HG03139 (cell line): Measurements from ENCODE around the gene CISD3.

ENCODE experiments used
- ATAC-seq: cut with Tn5 transposase; IDR thresholded peaks from one replicate; pipeline ENCODE4 v1.9.1; 2021; ENCODE audit not compliant: unreplicated experiment

CISD3 gene

DNA sequence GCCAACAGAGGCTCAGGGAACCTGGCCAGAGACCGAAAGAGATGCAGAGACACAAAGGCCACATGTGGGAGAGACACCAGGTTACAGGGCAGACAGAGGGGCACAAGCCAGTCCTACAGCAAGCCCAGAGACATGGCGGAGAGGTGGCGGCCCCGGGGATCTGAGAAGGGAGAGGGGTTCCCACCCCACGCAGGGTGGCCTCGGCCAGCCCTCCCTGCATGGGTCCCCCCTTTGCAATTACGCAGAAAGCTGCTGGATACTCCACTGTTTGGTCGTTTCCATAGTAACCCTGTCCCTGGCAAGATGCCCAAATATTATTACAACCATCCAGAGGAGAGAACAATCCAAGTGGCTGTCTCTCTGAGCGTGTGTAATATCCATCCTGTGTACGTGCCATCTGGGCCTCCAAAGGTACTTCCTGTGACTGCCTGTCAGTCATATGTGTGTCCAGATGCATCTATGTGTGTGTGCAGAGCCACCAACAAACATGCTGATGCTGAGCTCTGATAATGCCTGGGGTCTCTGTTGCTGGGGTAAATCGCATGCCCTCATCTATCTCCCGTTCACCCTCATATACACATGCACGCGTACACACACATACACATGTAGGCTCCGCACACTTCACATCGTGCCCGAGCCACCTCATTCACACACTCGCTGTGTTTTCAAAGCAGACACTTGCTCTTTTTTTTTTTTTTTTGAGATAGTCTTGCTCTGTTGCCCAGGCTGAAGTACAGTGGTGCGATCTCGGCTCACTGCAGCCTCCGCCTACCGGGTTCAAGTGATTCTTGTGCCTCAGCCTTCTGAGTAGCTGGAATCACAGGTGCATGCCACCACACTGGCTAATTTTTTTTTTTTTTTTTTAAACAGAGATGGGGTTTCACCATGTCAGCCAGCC is 12.5 kb downstream of the CISD3 start:
- no peak for ATAC-seq

DNA sequence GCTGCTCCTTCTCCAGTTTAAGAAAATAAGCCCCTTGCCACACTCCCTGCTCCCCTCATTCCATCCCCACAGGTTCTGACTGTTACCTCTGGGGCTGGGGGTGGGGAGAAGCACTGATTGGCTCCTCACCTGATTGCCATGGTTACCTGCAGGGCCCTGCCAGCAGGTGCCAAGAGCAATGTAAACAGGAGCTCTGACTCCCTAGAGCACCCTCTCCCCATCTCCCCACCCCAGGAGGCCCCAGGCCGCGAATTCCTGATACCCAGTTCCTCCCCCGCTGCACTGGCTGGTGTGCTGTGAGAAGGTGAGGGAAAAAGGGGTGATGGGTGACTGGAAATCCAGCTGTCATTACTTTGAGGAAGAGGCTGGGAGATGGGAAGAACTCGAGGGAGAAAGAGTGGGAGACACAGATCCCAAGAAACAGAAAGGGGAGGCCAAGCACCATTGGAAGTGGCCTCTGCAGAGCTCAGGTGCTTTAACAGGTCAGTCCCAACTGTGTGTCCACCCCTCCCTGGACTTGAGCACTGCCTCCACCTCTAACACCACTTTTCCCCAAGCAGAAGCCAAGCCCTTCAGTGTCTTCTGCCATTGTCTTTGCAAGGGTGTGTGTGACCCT is 13.5 kb downstream of the CISD3 start:
- ATAC-seq = no peak

DNA sequence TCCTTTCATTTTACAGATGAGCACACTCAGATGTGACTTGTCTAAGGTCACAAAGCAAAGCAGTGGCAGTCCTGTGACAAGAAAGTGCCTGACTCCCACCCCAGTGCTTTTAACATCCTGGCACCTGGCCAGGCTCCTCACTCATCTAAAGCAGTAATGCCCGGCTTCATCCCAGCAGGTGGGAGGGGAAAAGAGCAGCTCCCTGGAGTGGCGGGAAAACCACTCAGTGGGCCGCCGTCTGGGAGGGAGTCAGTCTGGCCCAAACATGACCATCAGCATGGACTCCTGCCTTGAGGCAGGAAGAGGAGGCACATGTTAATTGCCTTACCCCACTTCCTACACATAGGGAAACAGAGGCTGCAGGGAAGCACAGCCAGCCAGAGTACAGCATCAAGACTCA is 15.4 kb downstream of the CISD3 start:
- ATAC-seq = no peak

DNA sequence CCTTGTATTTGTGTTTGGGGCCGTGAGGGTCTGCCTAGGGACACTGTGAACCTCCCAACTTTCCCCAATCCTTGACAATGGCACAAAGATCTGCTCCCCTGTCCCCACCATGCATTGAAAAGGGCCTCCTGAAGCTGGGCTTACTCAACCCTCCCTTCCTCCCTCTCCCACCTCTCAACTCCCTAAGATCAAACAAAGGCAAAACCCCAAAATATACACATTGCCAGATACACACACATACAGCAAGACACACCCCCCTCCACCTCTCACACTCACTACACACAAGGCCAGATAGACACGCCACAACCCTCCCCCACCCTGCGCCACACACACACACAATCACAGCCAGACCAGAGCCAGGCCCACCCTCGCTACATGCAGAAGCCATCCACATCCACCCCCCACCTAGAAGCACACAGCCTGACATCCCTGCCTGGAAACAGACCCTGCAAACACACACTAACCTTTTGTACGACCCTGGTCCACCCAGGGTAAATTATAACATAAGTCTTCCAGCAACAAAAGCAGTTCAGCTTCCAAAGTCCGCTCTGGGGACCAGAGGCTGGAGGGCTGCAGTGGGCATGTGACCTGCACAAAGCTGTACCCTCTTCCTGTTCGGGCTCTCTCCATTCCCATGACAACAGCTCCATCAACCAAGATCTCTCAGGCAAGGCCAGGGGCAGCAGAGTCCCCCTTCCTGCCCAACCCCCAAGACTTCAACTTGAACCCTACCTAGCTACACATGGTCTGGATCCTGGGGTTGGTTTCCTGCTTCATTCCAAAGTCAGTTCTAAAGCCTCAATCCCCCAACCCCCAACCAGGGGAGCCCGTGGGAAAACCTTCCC is 16.1 kb downstream of the CISD3 start:
- ATAC-seq = no peak

DNA sequence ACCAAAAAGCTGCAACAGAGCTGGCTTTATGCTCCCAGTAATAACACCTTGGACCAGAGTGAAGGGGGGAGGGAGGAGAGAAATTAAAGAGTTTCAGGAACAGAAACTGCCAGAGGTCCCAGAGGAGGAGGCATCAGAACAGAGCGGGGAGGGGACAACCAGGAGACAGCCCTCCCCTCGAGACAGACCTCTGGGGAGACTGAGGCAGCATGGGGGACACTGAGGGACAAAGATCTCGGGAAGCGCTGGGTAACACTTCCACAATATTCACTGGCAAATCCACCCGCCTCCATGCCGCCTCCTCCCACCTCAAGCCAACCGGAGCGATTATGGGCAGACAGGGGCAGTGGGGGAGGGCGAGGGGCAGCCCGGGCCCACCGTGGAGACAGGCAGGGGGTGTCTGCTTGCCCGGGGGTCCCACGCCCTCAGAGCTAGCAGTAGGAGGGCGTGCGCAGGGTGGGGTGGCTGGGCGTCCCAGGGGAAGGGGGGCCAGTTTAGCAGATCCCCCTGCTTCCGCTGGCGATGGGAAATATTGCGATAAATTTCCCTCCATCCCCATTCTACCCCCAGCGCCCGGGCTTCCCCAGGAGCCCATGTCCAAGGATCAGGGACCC is 16.8 kb downstream of the CISD3 start:
- ATAC-seq = no peak

DNA sequence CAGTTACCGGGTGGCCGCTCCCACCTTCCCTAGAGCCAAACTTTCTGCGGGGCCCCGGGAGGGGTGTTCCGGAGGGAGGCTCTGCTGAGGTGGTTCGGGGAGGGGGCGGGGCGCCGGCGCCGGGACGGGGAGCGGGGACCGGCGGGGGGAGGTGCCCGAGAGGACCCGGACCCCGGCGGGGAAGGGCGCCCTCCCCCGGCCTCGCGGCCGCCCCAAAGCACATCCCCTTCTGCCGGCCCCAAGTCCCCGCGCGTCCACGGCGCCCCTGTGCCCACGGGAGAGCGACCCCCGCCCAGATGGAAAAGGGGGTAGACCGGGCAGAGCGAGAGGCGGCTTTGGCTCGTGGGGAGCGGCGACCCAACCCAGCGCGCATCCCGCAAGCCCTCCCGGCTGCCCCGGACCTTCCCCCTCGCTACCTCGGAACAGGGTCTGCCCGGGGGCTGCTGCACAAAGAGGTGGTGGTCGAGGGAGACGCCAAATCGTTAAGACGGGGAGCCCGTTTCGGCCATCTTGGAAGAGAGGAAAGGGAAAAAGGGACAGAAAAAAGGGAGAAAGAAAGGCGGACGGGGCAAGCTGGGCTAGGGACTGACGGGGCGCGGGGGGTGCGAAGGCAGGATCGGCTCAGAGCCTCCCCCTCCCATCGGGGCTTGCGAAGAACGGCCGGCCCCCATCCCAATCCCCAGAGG is 17.5 kb downstream of the CISD3 start:
- no peak for ATAC-seq

DNA sequence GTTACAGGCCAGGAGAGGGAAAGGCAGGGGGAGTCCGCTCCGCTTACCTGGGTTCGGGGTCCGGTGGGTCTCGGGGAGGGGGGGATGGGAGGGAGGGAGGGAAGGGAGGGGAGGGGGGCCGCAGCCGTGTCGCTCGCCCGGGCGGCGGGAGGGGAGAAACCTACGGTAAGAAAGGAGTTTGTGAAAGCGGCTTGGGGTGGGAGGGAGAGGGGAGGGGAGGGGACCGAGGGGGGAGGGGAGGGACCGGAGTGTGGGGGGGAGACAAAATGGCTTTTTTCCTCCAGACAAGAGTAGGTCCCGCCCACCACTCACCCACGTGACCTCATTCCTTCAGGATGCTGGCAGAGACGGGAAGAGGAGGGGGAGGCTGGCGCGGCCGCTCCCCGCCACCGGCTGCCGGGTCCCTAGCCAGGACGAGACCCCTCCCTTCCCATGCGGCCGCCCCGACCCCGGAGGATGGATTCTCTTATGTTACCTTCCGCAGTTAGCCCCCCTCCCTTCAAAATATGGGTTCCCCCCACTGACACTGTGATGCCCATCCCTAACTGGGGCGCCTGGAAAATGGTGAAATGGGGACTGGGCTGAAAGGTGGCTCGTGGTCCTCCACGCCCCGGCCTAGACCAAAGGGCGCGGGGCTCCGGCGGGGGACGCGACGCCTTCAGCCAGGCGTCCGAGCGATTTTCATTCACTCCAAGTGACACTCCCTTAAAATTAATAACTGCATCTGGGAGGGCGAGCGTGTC is 18.2 kb downstream of the CISD3 start, which contains the start of gene PCGF2:
TSS of gene PCGF2 (minus strand) at position 188 of the 743 bp plus-strand sequence. CDS start 7,934 bp downstream, outside the sequence.
- ATAC-seq = no peak

DNA sequence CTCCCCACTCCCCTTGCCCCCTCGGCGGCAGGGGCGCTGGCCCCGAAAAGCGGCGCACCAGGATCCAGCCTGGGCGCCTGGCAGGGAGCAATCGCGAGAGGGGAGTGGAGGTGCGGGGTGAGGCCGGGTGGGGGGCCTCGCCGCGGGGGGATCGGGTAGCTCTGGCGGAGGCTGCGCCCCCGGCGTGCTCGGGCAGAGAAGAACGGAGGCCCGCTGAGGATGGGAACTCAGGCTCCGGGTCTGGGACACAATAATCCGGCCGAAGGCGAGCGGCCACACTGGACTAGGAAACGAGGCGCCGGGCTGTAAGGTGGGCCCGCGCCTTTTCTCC is 18.7 kb downstream of the CISD3 start:
- no peak for ATAC-seq

DNA sequence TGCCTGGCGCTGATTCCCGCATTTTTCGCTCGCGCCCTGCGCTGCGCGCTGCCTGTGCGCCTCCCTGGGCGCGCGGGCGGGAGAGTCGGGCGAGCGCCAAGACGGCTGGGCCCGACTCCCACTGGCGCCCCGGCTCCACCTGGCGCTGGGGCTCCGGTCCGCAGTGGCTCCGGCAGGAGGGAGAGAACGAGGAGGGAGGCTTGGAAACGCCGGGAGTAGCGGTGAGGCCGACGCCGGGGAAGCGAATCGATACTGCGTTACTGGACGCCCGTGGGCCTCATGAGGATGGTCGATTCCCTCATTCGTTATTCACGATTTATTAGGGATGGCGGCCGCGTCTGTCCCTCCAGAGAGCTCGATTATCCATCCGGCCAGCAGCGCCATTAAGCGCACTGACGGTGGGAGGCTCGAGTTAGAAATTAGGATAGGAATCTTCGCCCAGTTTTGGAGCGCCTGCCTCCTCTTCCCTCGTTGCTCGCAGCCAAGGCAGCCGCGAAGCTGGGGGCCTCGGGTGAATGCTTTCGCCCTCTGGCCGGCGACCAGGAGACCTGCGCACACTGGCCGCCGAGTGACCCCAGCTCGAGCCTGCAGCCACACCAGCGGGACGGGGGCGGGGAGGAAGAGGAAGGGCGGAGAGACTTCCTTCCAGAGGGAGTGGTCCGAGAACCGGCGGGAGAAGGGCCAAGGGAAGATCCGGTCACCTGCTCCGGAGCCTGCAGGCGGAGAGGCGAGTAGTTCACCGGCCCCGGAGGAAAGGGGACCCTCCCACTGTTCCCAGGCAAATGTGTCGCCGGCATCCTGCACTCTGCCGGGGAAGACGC is 19.3 kb downstream of the CISD3 start:
- ATAC-seq = no peak

DNA sequence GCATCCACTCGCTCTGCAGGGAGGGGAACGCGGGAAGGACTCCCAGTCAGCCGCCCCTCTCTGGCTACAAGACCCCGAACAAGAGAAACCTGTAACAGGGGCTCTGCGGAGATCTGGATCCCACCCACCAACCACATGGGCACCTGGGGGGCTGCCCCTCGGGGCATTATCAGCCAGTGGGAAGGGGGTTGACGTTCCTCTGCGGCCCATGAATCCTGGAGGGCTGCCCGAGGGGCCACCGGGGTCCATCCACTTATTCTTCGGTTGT is 19.8 kb downstream of the CISD3 start:
- no peak for ATAC-seq

DNA sequence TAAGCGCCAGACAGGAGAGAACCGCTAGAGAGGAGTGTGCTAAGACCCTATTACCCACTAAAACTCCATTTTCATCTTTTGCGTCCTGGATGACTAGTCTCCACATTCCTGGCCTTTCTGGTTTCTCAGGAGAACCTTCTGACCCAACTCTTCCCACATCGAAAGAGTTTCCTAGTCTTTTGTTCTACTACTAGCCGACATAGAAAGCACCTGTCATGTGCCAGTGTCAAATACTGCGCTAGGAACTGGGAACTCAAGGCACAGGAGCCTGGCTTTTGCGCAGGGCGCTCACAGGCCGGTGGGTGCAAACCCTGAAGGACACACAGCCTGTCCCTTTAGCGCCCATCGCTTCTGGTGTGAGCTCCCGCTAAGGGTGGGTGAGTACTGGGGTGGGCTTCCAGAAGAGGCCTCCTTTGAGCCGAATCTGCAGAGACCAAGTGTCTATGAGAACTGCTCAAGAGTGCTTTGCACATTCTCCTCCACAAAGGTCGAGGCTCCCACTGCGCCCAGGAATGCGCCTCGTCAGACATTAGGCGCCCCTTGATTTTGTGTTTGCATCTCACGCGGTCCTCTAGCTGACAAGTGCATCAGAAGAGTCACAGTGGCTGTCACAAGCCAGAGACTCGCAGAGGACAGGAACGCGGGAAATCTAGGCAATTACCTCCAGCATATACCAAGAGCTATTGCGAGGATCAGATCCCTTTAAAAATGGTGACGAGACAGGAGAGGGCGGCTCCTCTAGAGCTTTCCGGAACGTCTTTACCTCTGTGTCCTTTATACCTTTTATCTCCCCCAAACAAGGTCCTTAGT is 20.4 kb downstream of the CISD3 start:
- ATAC-seq = no peak

DNA sequence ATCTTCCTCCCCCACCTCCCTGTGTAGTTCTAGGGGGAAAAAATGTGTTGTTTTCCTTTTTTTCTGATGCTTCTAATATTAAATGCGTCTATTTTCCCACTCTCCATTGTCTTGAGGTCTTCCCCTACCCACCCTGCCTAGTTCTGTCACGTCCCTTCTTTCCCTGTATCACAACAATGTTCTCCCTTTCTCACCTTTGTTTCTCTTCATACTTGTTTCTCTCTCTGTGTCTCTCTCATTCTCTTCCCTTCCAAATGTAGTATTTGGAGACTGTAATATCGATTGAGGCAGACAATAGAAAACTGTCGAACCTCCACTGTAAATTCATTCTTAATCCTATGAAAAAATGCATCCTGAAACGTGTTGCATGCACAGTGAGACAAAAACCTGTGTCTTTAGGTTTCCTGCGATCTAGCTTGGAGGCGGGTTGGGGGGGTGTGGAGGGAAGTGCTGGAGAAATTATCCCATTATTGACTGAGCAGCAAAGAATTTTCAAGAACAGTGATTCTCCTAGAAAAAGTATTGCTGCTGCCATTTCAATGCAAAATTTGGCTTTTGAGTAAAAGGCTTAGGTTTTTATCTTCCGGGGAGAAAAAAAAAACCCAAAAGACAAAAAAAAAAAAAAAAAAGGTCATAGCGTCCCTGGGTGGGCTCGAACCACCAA is 21.1 kb downstream of the CISD3 start:
- ATAC-seq = no peak

DNA sequence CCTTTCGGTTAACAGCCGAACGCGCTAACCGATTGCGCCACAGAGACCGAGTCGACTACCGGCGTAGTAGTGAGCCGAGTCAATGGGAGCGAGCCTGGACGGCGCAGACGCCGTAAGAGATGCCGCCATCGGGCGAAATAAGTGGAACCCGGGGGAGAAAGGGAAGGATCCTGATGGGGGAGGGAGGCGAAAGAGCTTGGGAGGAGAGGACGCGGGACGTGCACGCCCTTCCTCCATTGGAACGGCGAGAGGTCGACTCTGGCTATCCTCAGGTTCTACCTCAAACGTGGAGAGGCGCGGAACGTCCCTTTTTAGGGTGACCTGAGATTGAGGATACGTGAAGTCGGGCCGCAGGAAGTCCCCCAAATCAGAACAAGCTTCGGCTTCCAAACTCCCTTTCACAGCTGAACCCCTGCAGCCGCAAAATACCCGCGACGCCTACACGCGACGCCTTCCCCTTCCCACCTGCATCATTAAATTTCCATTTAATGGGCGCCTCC is 21.7 kb downstream of the CISD3 start:
- no peak for ATAC-seq

DNA sequence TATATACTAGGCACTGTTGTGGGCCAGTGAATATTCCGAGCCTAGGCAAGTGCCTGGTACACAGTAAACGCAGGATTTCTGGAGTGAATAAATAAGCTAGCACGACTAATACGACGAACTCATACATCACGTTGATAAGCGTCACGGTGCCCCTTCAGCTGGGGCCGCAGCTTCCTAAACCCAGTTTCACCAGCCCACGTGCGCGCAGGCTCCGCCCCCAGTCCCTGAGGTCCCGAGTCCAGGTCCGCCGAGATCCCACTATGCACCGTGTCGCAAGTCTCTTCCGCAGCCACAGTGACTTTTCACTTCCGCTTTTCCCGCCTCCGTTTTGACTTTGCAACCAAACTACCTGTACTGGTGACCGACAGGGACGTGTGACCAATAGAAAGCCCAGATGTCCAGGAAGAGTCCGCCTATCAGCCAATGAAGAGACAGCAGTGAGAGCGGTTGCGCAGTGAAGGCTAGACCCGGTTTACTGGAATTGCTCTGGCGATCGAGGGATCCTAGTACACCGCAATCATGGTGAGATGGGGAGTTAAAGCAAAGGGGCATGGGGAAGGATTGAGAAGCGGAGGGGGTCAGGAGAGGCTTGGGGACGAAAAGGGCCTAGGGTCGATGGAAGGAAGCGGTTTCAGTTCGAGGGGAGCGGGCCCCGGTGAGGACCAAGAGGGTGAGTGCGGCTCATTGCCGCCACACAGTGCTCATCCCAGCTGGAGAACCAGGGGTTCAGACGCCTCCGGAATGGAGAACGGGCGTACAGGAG is 22.3 kb downstream of the CISD3 start, which contains the start of gene PSMB3:
TSS of gene PSMB3 (plus strand) at position 434 of the 763 bp plus-strand sequence. CDS start at position 520, 86 bp downstream.
- peak; percentile 66 for ATAC-seq

DNA sequence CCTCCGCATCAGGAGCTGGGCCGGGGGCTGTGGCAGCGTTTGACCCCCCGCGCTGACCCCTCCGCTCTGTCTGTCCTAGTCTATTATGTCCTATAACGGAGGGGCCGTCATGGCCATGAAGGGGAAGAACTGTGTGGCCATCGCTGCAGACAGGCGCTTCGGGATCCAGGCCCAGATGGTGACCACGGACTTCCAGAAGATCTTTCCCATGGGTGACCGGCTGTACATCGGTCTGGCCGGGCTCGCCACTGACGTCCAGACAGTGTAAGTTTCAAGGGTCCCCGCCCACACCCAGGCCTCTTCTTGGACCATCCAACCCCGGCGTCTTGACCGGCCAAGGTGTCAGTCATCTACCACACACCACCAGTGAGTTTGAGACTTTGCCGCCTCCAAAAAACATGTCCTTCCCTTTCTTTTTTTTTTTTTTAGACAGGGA is 22.9 kb downstream of the CISD3 start:
- no peak for ATAC-seq

DNA sequence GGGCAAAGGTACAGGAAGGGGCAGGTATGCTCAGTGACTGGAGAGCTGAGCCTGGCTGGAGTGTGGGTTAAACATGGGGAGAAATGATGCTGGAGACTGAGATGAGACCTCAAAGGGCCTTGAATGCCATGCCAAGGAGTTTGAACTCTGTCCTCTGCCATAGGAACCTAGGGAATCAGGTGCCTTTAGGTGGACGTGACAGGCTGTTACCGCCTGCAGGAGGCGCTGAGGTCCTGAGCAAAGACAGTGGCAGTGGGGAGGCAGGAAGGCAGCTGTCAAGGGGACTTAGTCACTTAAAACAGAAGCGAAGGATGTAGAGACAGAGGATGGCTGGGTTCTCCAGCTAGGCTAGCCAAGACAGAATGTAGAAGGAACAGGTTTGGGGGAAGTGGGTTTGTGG is 31.5 kb downstream of the CISD3 start:
- no peak for ATAC-seq

DNA sequence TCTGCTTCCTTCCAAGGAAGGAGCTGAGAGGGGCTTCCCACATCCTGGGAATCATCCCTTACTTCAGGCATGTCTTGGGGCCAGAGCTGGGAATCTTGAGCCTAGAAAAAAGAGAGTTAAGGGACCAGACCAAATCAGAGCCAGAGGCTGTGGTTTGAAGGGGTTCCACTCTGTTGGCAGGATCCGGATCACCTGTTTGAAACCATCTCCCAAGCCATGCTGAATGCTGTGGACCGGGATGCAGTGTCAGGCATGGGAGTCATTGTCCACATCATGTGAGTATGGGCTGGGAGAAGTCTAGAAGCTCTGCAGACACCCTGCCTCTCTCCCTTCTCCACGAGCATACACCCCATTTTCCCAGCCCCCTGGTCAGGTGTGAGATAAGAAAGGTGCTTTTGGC is 32.1 kb downstream of the CISD3 start:
- ATAC-seq = no peak
